Fibroblast of upper back skin (primary cell): ENCODE data around the gene FOXJ3.
A peak's percentile ranks its signal among the peaks of the same experiment; 100 is the strongest.

Experiments
- DNase-seq: peaks from one replicate; pipeline ENCODE4 v3.0.0-alpha.2; 2013

The FOXJ3 gene

DNA sequence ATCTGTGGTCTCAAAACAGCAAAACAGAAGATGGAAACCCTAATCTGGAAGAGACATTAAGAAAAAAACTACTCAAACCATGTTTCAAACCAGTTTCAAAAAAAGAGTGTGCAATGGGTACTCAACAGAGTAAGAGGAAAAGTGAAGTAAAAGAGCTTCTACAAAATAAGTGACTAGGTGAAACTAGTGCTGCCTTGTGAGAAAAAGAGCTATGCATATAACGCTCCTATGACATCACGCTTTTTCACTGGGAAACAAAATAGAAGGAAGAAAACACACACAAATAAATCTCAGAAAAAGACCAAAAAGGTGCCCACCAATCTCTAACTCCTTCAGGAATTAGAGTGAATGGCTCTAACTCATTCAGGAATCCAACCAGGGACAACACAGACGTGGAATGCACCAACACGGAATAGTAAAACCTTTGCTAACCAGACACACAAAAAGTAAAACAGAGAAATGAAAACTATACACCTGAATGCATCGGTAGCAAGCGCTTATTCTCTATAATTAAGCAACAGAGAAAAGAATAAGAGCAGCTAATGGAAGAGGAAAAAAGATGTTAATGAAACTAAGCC lies 1.3 kb downstream of the FOXJ3 start:
- DNase-seq = no peak

- DNase-seq = no peak
Measured at GRCh38 chr1:42332877-42333276, 2.2 kb downstream of the FOXJ3 start.

DNA sequence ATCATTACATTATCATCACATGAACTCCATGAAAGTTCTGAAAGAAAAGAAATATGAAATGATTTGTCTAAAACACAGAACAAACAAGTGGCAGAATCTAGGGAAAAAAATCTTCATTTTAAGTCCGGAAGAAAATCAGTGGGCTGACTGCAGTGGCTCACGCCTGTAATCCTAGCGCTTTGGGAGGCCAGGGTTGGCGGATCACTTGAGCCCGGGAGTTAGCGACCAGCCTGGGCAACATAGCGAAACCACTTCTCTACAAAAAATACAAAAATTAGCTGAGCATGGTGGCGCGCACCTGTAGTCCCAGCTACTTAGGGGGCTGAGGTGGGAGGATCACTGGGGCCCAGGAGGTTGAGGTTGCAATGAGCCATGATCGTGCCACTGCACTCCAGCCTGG lies 4.8 kb downstream of the FOXJ3 start:
- no peak for DNase-seq

DNA sequence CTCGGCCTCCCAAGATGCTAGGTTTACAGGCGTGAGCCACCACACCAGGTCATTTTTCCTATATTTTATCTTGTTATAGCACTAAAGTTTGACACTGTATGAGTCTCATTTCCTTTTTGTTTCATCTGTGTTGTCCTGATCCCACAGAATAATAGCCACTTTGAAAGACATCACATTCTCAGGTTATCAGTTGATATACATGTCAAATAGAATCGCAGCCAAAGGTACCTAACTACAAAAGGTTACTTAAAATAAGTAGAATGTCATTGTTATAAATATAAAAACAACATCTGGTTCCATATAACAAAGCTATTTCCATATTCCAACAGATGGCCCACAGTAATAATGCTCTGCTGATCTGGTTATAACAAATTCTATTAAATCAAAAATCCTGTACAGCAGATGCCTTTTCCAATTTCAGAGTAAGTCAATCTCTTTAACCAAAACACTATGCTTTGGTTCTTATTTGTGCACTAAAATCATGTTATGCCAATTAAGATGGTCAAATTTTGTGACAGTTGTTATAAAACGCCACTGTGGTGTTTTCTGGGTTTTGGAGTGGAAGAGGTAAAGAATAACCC lies 6.0 kb downstream of the FOXJ3 start:
- no peak for DNase-seq

GRCh38 chr1:42328047-42328625 lies 6.9 kb downstream of the FOXJ3 start:
- DNase-seq = no peak

- no peak for DNase-seq
Measured at GRCh38 chr1:42325014-42325402, 10.0 kb downstream of the FOXJ3 start.

DNA sequence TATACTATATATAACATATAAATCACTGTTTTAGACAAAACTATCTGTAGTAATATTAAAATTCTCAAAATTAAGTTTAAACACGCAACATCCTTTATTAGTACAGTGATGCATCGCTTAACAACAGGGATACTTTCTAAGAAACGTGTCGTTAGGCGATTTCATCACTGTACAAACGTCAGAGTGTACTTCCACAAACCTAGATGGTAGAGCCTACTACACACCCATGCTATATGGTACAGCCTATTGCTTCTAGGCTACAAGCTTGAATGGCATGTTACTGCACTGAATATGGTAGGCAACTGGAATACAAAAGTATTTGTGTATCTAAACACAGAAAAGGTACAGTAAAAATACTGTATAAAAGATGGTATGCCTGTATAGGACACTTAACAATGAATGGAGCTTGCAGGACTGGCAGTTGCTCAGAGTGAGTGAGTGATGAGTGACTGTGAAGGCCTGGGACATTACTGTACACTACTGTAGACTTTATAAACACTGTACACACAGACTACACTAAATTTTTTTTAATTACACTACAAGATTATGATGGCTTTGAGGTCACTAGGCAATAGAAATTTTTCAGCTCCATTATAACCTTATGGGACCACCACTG lies 10.5 kb downstream of the FOXJ3 start:
- no peak for DNase-seq

- DNase-seq = no peak
Measured at GRCh38 chr1:42323551-42323950, 11.5 kb downstream of the FOXJ3 start.

DNA sequence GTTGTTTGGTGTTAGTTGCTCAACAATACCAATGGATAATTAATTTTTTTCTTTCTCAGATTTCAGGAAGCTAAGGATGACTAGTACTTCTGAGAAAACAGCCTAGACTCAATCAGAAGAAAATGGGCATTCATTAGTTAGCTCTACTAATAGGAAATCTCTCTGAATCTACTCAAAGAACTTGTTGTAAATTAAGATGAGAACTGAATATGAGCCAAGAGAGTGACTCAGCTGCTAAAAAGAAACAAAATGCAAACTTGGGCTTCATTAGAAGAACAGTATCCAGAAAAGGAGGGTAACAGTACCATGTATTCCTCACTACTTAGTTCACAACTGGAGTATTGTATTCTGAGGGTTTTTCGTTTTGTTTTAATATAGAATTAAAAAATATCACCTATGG lies 12.5 kb downstream of the FOXJ3 start:
- peak; percentile 17 for DNase-seq

- DNase-seq = no peak
Measured at GRCh38 chr1:42321731-42322130, 13.3 kb downstream of the FOXJ3 start.

DNA sequence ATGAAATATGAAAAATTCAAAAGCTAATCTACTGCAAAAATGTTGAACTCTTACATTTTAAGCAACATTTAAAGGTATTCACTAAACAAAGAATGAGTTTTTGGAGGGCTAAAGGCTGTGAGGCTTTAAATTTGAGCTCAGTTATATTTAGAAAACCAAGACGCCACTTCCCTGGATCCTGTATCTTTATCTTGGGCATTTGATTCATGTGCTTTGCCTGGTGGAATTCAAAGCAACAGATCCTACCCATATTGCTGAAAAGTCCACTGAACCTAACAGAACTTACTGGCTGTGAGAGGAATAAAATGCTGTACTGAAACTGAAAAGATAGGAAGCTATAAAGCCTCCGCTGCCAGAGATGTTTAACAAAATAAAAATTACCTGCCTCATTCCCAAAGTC lies 14.3 kb downstream of the FOXJ3 start:
- no peak for DNase-seq

GRCh38 chr1:42319871-42320484 lies 15.1 kb downstream of the FOXJ3 start:
- no peak for DNase-seq

- DNase-seq = peak; percentile 72
Measured at GRCh38 chr1:42319128-42319851, 15.7 kb downstream of the FOXJ3 start.

- DNase-seq = peak; percentile 71
Measured at GRCh38 chr1:42318601-42319000, 16.4 kb downstream of the FOXJ3 start.

GRCh38 chr1:42317308-42317707 lies 17.7 kb downstream of the FOXJ3 start:
- no peak for DNase-seq

GRCh38 chr1:42316292-42316691 lies 18.7 kb downstream of the FOXJ3 start:
- DNase-seq = no peak

- no peak for DNase-seq
Measured at GRCh38 chr1:42315500-42315899, 19.5 kb downstream of the FOXJ3 start.

- no peak for DNase-seq
Measured at GRCh38 chr1:42313970-42314369, 21.1 kb downstream of the FOXJ3 start.

GRCh38 chr1:42312576-42313212 lies 22.3 kb downstream of the FOXJ3 start:
- DNase-seq = no peak

DNA sequence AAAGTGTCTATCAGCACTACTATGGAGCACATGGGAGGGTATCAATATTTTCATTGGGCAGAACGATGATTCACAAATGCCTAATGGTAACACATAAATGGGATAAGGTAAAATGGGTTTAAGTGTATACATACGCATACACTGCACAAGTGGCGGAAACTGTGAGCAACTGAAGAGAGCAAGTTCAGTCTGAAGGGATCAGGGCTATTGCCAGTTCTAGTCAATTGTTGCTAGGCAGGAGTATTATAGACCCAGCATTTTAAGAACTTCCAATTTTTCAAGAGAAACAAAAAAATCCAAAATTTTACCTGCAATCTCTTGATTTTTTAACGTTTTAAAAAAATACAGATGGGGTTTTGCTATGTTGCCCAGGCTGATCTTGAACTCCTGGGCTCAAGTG lies 23.1 kb downstream of the FOXJ3 start:
- no peak for DNase-seq

GRCh38 chr1:42311138-42311537 lies 23.9 kb downstream of the FOXJ3 start:
- peak; percentile 45 for DNase-seq

DNA sequence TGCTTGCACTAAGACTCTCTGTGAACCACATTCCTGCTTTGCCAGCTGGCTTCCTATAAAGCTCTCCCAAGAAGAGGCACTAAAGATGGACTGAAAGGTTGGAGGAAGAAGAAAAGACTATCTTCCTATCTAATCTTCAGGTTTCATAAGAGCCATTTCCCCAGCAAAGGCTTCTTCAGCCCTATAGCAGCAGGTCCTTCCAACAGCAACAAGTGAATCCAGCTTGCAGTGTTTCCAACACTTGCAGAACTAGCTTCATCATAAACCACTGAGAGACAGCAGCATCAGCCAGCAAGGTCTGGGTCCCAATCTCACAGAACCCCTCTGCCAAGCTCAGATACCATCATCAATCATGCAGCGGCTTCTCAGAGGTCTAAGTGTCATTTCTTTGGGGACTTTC lies 28.1 kb downstream of the FOXJ3 start:
- no peak for DNase-seq

DNA sequence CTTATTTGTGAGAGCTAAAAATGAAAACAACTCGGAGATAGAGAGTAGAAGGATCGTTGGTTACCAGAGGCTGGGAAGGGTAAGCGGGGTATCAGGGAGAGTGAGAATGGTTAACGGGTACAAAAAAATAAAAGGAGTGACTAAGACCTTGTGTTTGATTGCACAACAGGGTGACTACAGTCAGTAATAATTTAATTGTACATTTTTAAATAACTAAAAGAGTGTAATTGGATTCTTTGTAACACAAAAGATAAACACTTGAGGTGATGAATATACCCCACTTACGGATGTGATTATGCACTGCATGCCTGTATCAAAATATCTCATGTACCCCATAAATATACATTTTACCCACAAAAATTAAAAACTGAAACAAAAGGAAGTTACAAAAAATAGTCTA lies 29.4 kb downstream of the FOXJ3 start:
- no peak for DNase-seq
